GM12892 (cell line): ENCODE results near the gene TTLL11.

ENCODE experiments used
- POLR2A ChIP-seq: IDR thresholded peaks from 2 replicates; pipeline ENCODE4 v1.6.1; 2011; ENCODE audit warnings: low read depth, low read length, control low read depth
- TAF1 ChIP-seq: IDR thresholded peaks from 2 replicates; pipeline ENCODE4 v1.6.1; 2011; ENCODE audit warnings: low read depth, mild to moderate bottlenecking, control low read depth, low read length, borderline replicate concordance

- no peak for TF ChIP-seq TAF1
- TF ChIP-seq POLR2A = no peak
Measured at GRCh38 chr9:121950866-121951265, 142.2 kb downstream of the TTLL11 start.
